ENCODE results near the gene PRKAA1.

Gene PRKAA1

GRCh38 chr5:40798012-40798800 lies at the start of gene PRKAA1:
PRKAA1 (minus strand) TSS chr5:40798374; CDS start chr5:40798189, 185 bp downstream.
- no peak for FAIRE-seq

- no peak for FAIRE-seq
These were observed 49.4 kb upstream of the PRKAA1 start for GRCh38 chr5:40847525-40847924.

GRCh38 chr5:40846371-40846770 lies 48.2 kb upstream of the PRKAA1 start:
- FAIRE-seq = no peak

- no peak for FAIRE-seq
These were observed 46.4 kb upstream of the PRKAA1 start for GRCh38 chr5:40844565-40844964.

- FAIRE-seq = no peak
These were observed 44.2 kb upstream of the PRKAA1 start for GRCh38 chr5:40842351-40842750.

- no peak for FAIRE-seq
These were observed 43.1 kb upstream of the PRKAA1 start, which contains the start of gene CARD6 for GRCh38 chr5:40841068-40841805. CARD6 (plus strand) TSS chr5:40841367; CDS start chr5:40841383, 16 bp downstream.

GRCh38 chr5:40838086-40838485 lies 39.9 kb upstream of the PRKAA1 start:
- no peak for FAIRE-seq

- peak; percentile 78 for FAIRE-seq
These were observed 36.9 kb upstream of the PRKAA1 start, which contains the start of gene RPL37 for GRCh38 chr5:40834849-40835787. RPL37 (minus strand) TSS chr5:40835222; CDS start chr5:40835185, 37 bp downstream.

GRCh38 chr5:40834391-40834848 lies 36.2 kb upstream of the PRKAA1 start:
- FAIRE-seq = no peak

GRCh38 chr5:40833712-40834229 lies 35.6 kb upstream of the PRKAA1 start:
- FAIRE-seq = no peak

GRCh38 chr5:40832345-40832744 lies 34.2 kb upstream of the PRKAA1 start:
- FAIRE-seq = no peak

- FAIRE-seq = no peak
These were observed 33.4 kb upstream of the PRKAA1 start for GRCh38 chr5:40831346-40832210.

GRCh38 chr5:40829748-40830533 lies 31.8 kb upstream of the PRKAA1 start:
- FAIRE-seq = no peak

- no peak for FAIRE-seq
These were observed 30.8 kb upstream of the PRKAA1 start for GRCh38 chr5:40828690-40829661.

- FAIRE-seq = no peak
These were observed 30.0 kb upstream of the PRKAA1 start for GRCh38 chr5:40828021-40828631.

- no peak for FAIRE-seq
These were observed 29.2 kb upstream of the PRKAA1 start for GRCh38 chr5:40827188-40827977.

- no peak for FAIRE-seq
These were observed 28.5 kb upstream of the PRKAA1 start for GRCh38 chr5:40826489-40827187.

Data from endometrium (tissue), 2 donors.